SK-N-SH (cell line): Measurements from ENCODE around the gene NFKB1.

ENCODE experiments used
- EP300 ChIP-seq, 2 experiments: IDR thresholded peaks; 2 replicates each; pipeline versions ENCODE4 v1.4.0 to v1.6.1; 2012; ENCODE audit warnings: borderline replicate concordance in 1 of 2, low read depth in 1 of 2, low read length in 1 of 2
- FOXM1 ChIP-seq: IDR thresholded peaks from 2 replicates; pipeline ENCODE4 v1.4.0; 2012; ENCODE audit warnings: low read depth, mild to moderate bottlenecking

- no peak for TF ChIP-seq EP300 (IDR thresholded peaks at IDR 0.05; ENCODE audit: borderline replicate concordance in 1 of 2, low read depth in 1 of 2, low read length in 1 of 2)
- no peak for TF ChIP-seq FOXM1
Measured at GRCh38 chr4:102557636-102558035, 56.5 kb downstream of the NFKB1 start.
